NCI-H128 (cell line): ENCODE results near the gene MOG.
"Not testable (repeated sequence)": the region's sequence is repeated elsewhere in the genome, so short reads cannot be mapped to it uniquely, and the experiment has no call there.

ENCODE experiments used
- DNase-seq: peaks from one replicate; lab custom pipeline; 2025; ENCODE audit not compliant: unreplicated experiment; lab: John Stamatoyannopoulos, UW

The MOG gene

GRCh38 chr6:29637247-29637646, 19.6 kb upstream of the MOG start:
- DNase-seq = no peak

GRCh38 chr6:29641430-29642148, 15.3 kb upstream of the MOG start:
- DNase-seq = no peak

- DNase-seq = no peak
Observed at GRCh38 chr6:29647927-29648642, 8.8 kb upstream of the MOG start.

GRCh38 chr6:29649701-29650673, 6.9 kb upstream of the MOG start:
- peak; percentile 94 for DNase-seq

GRCh38 chr6:29651413-29652197, 5.3 kb upstream of the MOG start:
- DNase-seq = no peak

GRCh38 chr6:29652198-29652584, 4.7 kb upstream of the MOG start:
- no peak for DNase-seq

- DNase-seq = peak; percentile 22
Observed at GRCh38 chr6:29653452-29654038, 3.3 kb upstream of the MOG start.

GRCh38 chr6:29655658-29656057, 1.2 kb upstream of the MOG start:
- no peak for DNase-seq

GRCh38 chr6:29656157-29656556, 735 bp upstream of the MOG start:
- DNase-seq = no peak

GRCh38 chr6:29661071-29661470, 4.2 kb downstream of the MOG start:
- no peak for DNase-seq

GRCh38 chr6:29661502-29662141, 4.7 kb downstream of the MOG start:
- not testable (repeated sequence) for DNase-seq

- no peak for DNase-seq
Observed at GRCh38 chr6:29663300-29664042, 6.6 kb downstream of the MOG start.

GRCh38 chr6:29665942-29666825, 9.3 kb downstream of the MOG start:
- no peak for DNase-seq

- DNase-seq = no peak
Observed at GRCh38 chr6:29666826-29667130, 9.9 kb downstream of the MOG start.

- no peak for DNase-seq
Observed at GRCh38 chr6:29667158-29667557, 10.3 kb downstream of the MOG start.

GRCh38 chr6:29671026-29671425, 14.1 kb downstream of the MOG start:
- no peak for DNase-seq

- not testable (repeated sequence) for DNase-seq
Observed at GRCh38 chr6:29672116-29672515, 15.2 kb downstream of the MOG start.

GRCh38 chr6:29673161-29673560, 16.3 kb downstream of the MOG start:
- DNase-seq = no peak
